Inflammatory macrophage treated with lipopolysaccharide for 1 hour (primary cell): ENCODE measurements around the gene RASGEF1C.
"Not testable (repeated sequence)": the region's sequence is repeated elsewhere in the genome, so short reads cannot be mapped to it uniquely, and the experiment has no call there.

ENCODE experiments used
- DNase-seq, 2 donors: peaks; one replicate each; pipeline ENCODE4 v3.0.0-alpha.2; 2020 to 2022

Gene RASGEF1C

DNA sequence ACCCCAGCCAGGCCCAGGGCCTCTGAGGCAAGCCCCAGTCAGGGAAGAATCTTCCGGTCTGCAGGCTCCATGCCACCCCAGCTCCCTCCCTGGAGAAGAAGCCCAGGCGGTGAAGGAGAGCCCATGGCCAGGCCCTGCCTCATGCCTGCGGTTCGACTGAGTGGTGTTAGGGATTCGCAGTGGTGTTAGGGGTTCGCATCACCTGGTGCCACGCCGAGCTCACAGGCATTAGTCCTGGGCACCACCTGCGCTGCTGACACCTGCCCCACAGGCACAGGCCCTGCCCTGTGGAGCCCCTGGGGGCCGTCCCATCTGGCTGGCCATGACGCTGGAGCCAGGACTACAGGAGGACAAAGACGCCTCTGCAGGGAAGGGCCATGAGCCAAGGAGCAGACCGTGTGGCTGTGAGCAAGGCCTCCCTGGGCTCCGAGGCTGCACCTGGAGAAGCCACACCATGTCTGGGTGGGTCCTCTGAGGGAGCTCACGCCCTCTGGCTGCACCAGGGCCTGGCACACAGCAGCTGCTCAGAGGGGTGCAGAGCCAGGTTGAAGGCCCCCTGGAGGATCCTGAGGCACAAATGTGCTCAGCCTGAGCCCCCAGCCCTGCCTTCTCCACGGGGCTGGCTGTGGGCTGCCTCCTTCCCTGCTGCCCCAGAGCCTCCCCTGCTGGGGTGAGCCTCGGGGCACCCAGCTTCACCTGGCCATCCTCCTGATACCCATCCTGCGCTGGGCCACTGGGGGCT is 109.8 kb downstream of the RASGEF1C start:
- no peak for DNase-seq

GRCh38 chr5:180098526-180098925 is 110.5 kb downstream of the RASGEF1C start:
- DNase-seq, result no peak

- no peak for DNase-seq
These were observed 111.1 kb downstream of the RASGEF1C start for GRCh38 chr5:180097926-180098325.

GRCh38 chr5:180097163-180097894 is 111.7 kb downstream of the RASGEF1C start:
- DNase-seq, result no peak

- no peak for DNase-seq
These were observed 112.4 kb downstream of the RASGEF1C start for GRCh38 chr5:180096616-180097015.

DNA sequence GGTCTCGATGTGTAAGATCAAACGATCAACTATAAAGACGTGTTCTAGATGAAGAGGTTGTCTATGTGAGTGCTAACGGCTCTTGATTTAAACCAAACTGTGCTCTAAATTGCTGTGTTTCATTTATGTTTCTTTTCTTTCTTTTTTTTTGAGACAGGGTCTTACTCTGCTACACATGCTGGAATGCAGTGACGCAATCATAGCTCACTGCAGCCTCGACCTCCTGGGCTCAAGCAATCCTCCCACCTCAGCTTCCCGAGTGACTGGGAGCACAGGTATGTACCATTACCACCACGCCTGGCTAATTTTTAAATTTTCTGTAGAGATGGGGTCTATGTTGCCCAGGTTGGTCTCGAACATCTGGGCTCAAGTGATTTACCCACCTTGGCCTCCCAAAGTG is 113.5 kb downstream of the RASGEF1C start:
- DNase-seq, result no peak

DNA sequence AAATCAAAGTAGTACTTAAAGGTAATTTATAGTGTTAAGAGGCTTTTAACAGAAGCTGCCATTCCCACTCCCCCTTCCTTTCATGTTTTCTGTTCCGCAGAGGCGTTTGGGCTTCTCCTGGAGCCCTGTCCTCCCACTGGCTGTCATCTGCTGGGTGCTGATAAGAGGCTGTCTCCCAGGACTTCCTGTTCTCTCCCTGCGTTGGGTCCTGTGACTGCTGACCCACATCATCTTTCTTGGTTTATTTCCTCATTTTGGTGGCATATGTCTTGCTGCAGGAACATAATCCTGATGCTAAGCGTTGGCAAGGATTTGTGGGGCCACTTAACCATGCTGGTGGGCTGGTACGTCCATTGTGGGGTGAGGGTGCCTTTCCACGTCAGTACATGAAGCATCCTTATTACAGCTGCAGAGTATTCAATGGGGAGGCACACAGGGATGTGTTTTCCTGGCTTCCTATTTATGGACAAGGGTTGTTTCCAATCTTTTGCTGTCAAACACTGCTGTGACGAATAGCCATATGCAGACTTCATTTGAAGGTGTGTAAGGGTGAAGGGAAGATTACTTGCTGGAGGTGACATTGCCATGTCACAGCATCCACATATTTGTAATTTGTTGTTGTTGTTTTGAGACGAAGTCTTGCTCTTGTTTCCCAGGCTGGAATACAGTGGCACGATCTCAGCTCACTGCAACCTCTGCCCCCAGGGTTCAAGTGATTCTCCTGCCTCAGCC is 115.2 kb downstream of the RASGEF1C start:
- DNase-seq, result peak; percentile 81 to 95

DNA sequence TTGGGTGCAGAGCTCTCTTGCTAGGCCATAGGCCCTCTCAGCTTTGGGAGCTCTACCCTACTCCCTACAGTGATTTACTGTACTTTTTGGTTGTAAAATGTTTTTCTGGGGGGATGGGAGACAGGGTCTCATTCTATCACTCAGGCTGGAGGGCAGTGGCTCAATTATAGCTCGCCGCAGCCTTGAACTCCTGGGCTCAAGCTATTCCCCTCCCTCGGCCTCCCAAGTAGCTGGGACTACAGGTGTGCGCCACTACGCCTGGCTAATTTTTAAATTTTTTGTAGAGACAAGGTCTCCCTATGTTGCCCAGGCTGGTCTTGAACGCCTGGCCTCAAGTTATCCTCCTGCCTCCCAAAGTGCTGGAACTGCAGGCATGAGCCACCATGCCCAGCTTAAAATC is 115.8 kb downstream of the RASGEF1C start:
- no peak for DNase-seq

DNA sequence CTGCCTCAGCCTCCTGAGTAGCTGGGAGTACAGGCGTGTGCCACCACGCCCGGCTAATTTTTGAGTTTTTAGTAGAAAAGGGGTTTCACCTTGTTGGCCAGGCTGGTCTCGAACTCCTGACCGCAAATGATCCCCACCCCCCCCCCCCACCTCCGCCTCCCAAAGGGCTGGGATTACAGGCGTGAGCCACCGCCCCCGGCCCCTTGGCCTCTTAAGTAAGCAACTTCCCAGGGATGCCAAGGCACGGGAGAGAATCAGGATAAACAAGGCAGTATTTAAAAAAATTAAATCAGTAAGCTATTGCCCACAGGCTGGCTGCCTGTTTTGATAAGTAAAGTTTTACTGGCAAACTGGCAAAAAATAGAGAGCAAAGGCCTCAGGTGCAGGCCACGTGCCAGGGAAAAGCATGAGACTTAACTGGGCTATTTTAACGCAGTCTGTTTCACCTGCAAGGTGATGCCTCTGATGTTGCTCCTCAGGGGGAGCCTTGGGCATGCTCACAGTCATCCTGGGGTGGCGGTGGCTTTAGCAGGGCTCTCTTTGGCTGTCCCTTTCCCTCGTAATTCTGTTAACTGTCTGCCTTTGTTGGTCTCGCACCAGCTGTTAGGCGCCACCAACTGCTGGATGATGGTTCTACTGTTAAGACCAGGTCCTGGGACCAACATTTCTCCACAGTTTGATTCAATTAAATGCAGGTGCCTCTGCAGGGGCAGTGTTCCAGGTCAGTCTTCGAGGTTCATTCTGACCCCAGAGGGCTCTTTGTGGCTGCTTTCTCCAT is 118.1 kb downstream of the RASGEF1C start:
- peak in 1 of 2 donors; percentile 21 for DNase-seq

DNA sequence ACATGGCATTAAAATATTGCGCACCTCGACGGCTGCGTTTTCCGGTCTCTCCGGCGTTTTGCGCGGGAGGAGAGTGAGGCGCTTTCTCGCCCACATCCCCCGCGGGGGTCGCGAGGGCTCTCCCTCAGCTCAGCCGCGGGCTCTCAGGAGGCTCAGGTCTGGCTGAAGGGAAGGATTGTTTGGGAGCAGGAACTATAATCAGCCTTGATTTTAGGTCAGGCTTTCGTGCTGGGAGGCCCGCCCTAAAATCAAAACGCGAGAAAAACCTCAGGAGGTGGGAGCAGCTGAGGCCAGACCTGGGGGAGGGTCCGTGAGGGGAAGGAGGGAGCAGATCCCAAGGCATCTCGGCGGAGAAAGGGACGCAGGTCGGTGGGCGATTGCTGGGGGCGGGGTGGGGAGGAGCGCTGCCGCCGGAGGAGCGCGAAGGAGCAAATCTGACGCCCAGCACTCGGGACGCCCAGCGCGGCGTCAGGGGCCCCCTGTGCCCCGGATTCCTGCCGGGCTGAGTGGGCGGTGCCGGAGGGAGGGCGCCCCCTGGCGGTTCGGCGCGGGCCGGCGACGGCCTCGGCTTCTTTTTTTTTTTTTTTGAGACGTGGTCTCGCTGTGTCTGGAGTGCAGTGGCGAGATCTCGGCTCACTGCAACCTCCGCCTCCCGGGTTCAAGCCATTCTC is 118.8 kb downstream of the RASGEF1C start:
- DNase-seq, result peak; percentile 66 to 80

- DNase-seq, result not testable (repeated sequence)
These were observed 119.4 kb downstream of the RASGEF1C start for GRCh38 chr5:180089628-180090027.

GRCh38 chr5:180088561-180088960 is 120.5 kb downstream of the RASGEF1C start:
- no peak for DNase-seq

GRCh38 chr5:180086816-180087399 is 122.1 kb downstream of the RASGEF1C start:
- no peak for DNase-seq

- DNase-seq, result no peak
These were observed 123.2 kb downstream of the RASGEF1C start for GRCh38 chr5:180085837-180086236.

- peak in 1 of 2 donors; percentile 28 for DNase-seq
These were observed 124.1 kb downstream of the RASGEF1C start for GRCh38 chr5:180084638-180085561.

DNA sequence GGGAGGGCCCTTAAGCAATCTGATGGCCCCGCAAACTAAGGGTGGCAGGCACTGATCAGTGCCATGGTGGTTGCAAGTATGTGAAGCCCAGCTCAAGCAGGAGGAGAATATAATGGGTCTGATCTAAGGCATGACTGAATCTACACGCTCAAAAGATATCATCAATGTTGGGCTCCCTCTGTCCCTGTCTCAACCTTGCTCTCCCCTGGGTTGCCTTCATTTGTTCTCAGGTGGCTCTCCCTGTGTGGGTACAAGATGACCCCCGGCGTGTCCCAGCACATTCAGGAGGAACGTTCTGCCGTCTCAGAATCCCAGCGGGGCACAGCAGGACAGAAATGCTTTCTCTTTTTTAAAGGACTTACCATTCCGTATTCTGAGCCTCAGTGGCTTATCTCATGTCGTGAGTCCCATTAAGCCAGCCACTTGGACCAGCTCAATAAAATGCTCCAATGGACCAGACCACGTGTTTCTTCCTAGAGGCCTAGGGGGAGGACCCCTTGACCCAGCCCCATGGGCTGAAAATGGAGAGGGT is 125.4 kb downstream of the RASGEF1C start:
- DNase-seq, result no peak

- no peak for DNase-seq
These were observed 126.2 kb downstream of the RASGEF1C start for GRCh38 chr5:180082633-180083420.

- no peak for DNase-seq
These were observed 127.5 kb downstream of the RASGEF1C start for GRCh38 chr5:180081481-180081880.

GRCh38 chr5:180080486-180081280 is 128.3 kb downstream of the RASGEF1C start:
- peak in 1 of 2 donors; percentile 35 for DNase-seq
